GM18873 (cell line): Measurements from ENCODE around the gene HECA.
"Not testable (repeated sequence)": the region's sequence is repeated elsewhere in the genome, so short reads cannot be mapped to it uniquely, and the experiment has no call there.

Source experiments
- ATAC-seq: cut with Tn5 transposase; IDR thresholded peaks from one replicate; pipeline ENCODE4 v1.9.1; 2021; ENCODE audit warnings: mild to moderate bottlenecking, moderate library complexity, moderate number of reproducible peaks; ENCODE audit not compliant: unreplicated experiment, low FRiP score

Gene HECA

DNA sequence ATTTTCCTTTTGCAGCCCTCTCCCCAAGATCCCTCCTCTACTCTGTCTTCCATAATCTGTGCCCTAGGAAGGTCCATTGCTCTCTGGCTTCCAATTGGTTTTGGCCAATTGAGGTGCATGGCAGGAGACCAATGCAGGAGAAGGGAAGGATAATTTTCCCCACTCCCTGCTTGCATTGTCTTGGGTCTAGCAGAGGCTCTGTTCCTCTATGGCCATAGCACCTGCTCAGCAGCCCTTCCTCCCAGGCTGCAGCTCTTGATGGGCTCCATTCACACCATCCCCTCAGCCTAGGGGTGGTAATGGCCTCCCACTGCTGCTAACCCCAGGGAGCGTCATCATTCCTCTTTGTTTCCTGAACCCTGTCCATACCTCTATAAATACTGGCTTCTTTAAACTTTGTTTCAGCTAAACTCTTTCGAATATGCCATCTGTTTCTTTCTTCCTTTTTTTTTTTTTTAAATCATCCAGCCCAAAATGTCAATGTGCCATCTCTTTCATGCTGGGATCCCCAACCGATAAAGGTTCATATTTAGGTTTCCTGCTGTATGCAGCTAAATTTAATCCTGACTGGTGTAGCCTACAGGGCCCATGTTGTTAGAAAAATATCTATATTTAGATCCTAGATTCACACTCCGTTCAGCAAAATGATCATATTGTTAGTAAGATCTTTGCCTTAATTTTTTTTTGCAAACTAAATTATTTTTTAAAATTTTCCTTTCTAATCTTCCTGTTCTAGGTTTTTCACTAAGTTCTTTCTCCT lies 63.8 kb downstream of the HECA start:
- no peak for ATAC-seq

DNA sequence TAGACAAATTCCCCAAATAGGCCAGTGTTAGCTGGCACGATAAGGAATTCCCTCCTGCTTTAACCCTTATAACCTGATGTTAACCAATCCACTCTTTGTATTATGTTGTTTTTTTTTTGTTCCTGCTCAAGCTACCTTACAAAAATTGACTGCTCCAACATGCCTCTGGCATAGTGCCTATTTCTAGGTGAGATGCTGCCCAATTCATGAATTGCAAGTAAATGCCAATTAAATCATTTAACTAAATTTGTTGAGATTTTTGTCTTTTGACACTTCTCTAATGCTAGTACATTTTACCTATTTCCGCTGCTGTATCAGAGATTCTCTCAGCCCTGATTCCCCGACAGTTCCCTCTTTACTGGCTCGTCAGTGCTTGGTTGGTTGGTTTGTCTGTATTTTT lies 66.5 kb downstream of the HECA start:
- no peak for ATAC-seq

DNA sequence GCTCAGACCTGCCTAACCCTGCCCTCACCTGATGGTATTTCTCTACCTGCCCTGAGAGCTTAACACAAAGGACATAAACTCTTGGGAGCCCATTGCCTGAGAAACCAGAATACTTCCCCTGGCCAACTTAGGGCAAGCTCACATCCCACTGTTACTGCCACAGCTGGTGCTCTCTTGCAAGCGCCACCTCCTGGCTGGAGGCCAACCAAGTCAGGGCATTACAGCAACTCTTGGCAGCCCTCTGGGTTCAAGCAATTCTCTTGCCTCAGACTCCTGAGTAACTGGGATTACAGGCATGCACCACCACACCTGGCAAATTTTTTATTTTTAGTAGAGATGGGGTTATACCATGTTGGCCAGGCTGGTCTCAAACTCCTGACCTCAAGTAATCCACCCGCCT lies 70.1 kb downstream of the HECA start:
- ATAC-seq: no peak

DNA sequence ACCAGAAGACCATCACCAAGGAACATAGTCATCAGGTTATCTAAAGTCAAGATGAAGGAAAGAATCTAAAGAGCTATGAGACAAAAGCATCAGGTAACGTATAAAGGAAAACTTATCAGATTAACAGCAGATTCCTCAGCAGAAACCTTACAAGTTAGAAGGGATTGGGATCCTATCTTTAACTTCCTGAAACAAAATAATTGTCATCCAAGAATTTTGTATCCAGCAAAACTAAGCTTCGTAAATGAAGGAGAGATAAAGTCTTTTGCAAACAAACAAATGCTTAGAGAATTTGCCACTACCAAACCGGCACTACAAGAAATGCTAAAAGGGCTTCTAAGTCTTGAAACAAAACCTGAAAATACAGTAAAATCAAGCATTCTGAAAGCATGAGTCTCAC lies 71.0 kb downstream of the HECA start:
- ATAC-seq: no peak

DNA sequence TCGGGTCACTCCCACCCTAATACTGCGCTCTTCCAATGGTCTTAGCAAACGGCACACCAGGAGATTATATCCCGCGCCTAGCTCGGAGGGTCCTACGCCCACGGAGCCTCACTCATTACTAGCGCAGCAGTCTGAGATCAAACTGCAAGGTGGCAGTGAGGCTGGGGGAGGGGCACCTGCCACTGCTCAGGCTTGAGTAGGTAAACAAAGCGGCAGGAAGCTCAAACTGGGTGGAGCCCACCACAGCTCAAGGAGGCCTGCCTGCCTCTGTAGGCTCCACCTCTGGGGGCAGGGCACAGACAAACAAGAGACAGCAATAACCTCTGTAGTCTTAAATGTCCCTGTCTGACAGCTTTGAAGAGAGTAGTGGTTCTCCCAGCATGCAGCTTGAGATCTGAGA lies 75.9 kb downstream of the HECA start:
- not testable (repeated sequence) for ATAC-seq

DNA sequence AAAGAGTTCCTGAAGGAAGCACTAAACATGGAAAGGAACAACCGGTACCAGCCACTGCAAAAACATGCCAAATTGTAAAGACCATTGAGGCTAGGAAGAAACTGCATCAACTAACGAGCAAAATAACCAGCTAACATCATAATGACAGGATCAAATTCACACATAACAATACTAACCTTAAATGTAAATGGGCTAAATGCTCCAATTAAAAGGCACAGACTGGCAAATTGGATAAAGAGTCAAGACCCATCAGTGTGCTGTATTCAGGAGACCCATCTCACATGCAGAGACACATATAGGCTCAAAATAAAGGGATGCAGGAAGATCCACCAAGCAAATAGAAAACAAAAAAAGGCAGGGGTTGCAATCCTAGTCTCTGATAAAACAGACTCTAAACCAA lies 77.6 kb downstream of the HECA start:
- ATAC-seq: not testable (repeated sequence)

DNA sequence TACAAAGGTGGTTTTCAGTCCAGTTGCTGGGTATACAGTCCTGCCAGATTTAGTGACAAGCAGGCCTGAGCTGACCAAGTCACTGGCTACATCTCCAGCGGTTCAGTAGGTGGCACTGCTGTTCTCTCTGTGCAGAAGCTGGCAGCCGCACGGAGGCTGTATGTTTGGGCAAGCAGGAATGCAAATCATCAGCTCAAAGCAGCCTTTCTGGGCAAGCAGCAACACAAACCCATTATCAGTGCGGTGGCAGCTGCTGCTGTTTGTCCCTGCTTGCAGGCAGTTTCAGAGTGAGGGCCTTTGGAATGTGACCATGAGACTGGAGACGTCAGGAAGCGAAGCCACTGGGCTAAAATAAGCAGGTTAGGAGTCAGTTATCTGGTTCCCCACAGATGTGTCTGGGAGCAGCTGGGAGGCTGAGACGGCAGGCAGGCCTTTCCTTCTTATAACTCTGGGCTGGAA lies 84.4 kb downstream of the HECA start:
- ATAC-seq: peak; percentile 100

DNA sequence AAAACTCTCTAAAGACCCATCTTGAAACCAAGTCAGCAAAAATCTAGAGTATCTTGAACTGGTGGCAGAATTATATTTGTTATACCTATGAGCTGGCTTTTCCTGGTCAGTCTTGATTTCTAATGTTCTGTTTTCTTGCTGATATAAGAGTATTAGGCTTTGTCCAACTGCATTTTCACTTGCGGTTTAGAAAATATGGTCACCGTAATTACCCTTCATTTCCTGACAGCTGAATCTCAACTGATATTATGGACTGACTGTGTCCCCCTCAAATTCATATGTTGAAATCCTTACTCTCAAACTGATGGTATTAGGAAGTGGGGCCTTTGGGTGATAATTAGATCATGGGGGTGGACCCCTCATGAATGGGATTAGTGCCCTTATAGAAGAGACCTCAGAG lies 84.9 kb downstream of the HECA start:
- ATAC-seq: no peak

DNA sequence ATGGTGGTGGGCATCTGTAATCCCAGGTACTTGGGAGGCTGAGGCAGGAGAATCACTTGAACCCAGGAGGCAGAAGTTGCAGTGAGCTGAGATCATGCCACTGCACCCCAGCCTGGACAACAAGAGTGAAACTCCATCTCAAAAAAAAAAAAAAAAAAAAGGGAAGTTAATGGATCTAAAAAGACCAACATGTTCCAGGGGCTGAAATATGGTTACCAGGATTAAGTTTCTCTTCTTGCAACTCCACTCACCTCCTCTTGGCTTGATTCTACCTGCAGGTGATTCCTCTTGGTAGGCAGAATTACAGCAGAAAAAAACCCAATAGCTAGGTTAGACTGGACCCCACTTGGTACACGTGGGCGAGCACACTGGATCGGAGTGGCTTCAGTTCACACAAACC lies 93.5 kb downstream of the HECA start:
- not testable (repeated sequence) for ATAC-seq
